DOHH2 (cell line): ENCODE data around the gene USP30.

ENCODE experiments used
- H3F3A ChIP-seq: fragments of 200-600 bp; sonication (generic), shearing (Covaris generic); 2 replicates; pipeline ENCODE4 v1.6.0; 2016; ENCODE audit warnings: antibody characterized with exemption, mild to moderate bottlenecking; ENCODE audit not compliant: control insufficient read depth, insufficient read depth
- H3K27ac ChIP-seq: fragments of 200-600 bp; sonication (generic); 2 replicates; pipeline ENCODE4 v1.5.1; 2014; ENCODE audit warnings: low read depth, mild to moderate bottlenecking, low read length, moderate library complexity
- H3K27me3 ChIP-seq: fragments of 200-600 bp; sonication (generic); 2 replicates; pipeline ENCODE4 v1.6.1; 2014; ENCODE audit warnings: mild to moderate bottlenecking, low read length, mixed read lengths; ENCODE audit not compliant: control insufficient read depth
- H3K36me3 ChIP-seq: fragments of 200-600 bp; sonication (generic); 2 replicates; pipeline ENCODE4 v1.6.1; 2014; ENCODE audit warnings: mild to moderate bottlenecking, low read length, moderate library complexity, mixed read lengths; ENCODE audit not compliant: control insufficient read depth
- H3K4me1 ChIP-seq: fragments of 200-600 bp; sonication (generic); 2 replicates; pipeline ENCODE4 v1.6.1; 2014; ENCODE audit warnings: mild to moderate bottlenecking, low read length, mixed read lengths; ENCODE audit not compliant: control insufficient read depth
- H3K4me2 ChIP-seq: fragments of 200-600 bp; sonication (generic); 2 replicates; pipeline ENCODE4 v1.6.0; 2014; ENCODE audit warnings: mild to moderate bottlenecking, low read length, moderate library complexity
- H3K4me3 ChIP-seq: fragments of 200-600 bp; sonication (generic); 2 replicates; pipeline ENCODE4 v1.5.1; 2014; ENCODE audit warnings: mild to moderate bottlenecking, low read length, mixed read lengths
- H3K79me2 ChIP-seq: fragments of 200-600 bp; sonication (generic); 2 replicates; pipeline ENCODE4 v1.6.1; 2014; ENCODE audit warnings: mild to moderate bottlenecking, low read length, mixed read lengths; ENCODE audit not compliant: control insufficient read depth
- H3K9me2 ChIP-seq: fragments of 200-600 bp; sonication (generic); replicated peaks from 2 replicates; pipeline ENCODE4 v1.6.1; 2014; ENCODE audit warnings: mild to moderate bottlenecking, low read length, mixed read lengths; ENCODE audit not compliant: control insufficient read depth
- H3K9me3 ChIP-seq: fragments of 200-600 bp; sonication (generic); 2 replicates; pipeline ENCODE4 v1.6.1; 2014; ENCODE audit warnings: antibody characterized with exemption, low read length, mixed read lengths; ENCODE audit not compliant: control insufficient read depth, insufficient read depth
- H4K20me1 ChIP-seq: fragments of 200-600 bp; sonication (generic); 2 replicates; pipeline ENCODE4 v1.6.0; 2014; ENCODE audit warnings: low read depth, mild to moderate bottlenecking, antibody characterized with exemption, low read length, moderate library complexity; ENCODE audit not compliant: control insufficient read depth, insufficient read depth
- EZH2phosphoT487 ChIP-seq: fragments of 200-600 bp; sonication (generic); IDR thresholded peaks from 2 replicates; pipeline ENCODE4 v1.6.1; 2017; ENCODE audit warnings: borderline replicate concordance, mild to moderate bottlenecking, antibody characterized with exemption, low read length, moderate library complexity, mixed read lengths
- TF ChIP-seq, protein P1 (sequence below): fragments of 200-600 bp; sonication (generic); IDR thresholded peaks from one replicate; pipeline ENCODE4 v1.5.1; 2014; ENCODE audit warnings: antibody characterized with exemption, mild to moderate bottlenecking, low read depth, low read length; ENCODE audit not compliant: poor library complexity, severe bottlenecking

USP30 gene, protein sequence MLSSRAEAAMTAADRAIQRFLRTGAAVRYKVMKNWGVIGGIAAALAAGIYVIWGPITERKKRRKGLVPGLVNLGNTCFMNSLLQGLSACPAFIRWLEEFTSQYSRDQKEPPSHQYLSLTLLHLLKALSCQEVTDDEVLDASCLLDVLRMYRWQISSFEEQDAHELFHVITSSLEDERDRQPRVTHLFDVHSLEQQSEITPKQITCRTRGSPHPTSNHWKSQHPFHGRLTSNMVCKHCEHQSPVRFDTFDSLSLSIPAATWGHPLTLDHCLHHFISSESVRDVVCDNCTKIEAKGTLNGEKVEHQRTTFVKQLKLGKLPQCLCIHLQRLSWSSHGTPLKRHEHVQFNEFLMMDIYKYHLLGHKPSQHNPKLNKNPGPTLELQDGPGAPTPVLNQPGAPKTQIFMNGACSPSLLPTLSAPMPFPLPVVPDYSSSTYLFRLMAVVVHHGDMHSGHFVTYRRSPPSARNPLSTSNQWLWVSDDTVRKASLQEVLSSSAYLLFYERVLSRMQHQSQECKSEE

DNA sequence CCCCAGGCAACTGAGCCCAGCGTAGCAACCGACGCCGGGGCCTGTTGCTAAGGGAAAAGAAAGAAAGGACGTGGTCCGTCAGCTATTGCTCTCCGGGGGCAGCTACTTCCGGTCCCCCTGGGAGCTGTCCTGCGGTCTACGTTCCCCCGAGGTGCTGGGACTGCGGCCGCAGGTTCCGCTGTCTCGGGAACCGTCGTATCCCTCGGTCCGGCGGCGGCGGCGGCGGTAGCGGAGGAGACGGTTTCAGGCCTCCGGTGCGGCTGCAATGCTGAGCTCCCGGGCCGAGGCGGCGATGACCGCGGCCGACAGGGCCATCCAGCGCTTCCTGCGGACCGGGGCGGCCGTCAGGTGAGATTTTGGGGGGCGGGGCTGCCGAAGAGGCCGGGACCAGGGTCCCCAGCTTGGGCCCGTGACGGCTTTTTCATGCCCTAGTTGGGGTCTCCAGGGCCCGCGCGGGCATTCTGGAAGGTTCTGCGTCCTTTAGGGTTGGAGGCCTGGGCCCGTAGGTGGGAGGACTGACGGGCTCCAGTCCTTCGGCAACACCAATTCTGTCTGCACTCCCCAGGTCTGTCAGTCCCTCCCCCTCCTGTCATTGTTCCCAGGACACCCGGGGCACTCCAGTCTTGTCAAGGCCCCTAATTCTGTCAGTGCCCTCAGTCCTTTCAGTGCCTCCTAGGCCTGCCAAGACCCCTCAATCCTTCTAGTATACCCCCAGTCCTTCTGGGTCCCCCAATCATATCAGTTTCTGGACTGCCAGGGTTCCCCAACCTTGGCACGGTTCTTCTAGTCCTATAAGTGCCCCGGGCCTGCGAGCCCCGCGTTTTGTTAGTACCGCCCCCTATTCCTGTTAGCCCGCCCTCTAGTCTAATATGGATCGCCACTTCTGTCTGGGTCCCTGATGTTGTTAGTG, at the start of gene USP30:
Gene USP30, plus strand, starts transcription at position 163 of the 910 bp plus-strand sequence. Its CDS starts 103 bp downstream, at position 266.
- H3K36me3 ChIP-seq: peaks cover 18% of the 10 kb centered on the region

DNA sequence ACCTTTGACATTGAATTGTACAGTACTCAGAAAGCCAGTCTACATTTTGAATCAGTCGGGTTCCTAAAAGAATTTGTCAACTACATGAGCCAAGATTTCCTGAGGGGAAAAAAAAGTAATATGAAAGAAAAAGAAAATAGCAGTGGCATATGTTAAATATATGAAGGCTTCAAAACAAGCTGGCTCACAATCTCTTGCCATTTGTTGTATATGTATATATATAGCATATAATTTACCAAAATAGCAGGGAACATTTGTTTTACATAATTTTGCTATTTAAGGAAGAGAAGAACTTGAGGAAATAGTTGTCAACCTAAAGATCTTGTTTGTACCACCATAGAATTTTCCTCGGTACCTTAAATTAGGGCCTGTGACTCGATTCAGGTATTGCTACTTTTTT, 48.4 kb upstream of the USP30 start:
- no peaks in the 10 kb centered on the region for H4K20me1 ChIP-seq
- no peaks in the 10 kb centered on the region for H3K4me1 ChIP-seq
- TF ChIP-seq, protein P1, sequence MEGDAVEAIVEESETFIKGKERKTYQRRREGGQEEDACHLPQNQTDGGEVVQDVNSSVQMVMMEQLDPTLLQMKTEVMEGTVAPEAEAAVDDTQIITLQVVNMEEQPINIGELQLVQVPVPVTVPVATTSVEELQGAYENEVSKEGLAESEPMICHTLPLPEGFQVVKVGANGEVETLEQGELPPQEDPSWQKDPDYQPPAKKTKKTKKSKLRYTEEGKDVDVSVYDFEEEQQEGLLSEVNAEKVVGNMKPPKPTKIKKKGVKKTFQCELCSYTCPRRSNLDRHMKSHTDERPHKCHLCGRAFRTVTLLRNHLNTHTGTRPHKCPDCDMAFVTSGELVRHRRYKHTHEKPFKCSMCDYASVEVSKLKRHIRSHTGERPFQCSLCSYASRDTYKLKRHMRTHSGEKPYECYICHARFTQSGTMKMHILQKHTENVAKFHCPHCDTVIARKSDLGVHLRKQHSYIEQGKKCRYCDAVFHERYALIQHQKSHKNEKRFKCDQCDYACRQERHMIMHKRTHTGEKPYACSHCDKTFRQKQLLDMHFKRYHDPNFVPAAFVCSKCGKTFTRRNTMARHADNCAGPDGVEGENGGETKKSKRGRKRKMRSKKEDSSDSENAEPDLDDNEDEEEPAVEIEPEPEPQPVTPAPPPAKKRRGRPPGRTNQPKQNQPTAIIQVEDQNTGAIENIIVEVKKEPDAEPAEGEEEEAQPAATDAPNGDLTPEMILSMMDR: no peak
- TF ChIP-seq EZH2phosphoT487: no peak
- H3F3A ChIP-seq: no peaks in the 10 kb centered on the region
- peaks cover 13% of the 10 kb centered on the region; the same call in 1 of the 2 replicates for H3K27me3 ChIP-seq
- no peaks in the 10 kb centered on the region for H3K9me3 ChIP-seq
- no peaks in the 10 kb centered on the region for H3K79me2 ChIP-seq
- no peaks in the 10 kb centered on the region for H3K36me3 ChIP-seq
- no peak overlapping the region for H3K4me2 ChIP-seq
- no peak overlapping the region for H3K4me3 ChIP-seq
- H3K9me2 ChIP-seq: no peaks in the 10 kb centered on the region
- H3K27ac ChIP-seq: no peak overlapping the region

More for the DNA sequence above, at the start of gene USP30:
- Histone ChIP-seq H3K9me2 (no peaks in the 10 kb centered on the region), H3K4me2 (peak within 1 kb of the TSS; percentile 71), H3K27me3 (no peaks in the 10 kb centered on the region), H3K79me2 (peaks cover 33% of the 10 kb centered on the region), H3K4me1 (peaks cover 39% of the 10 kb centered on the region), H3K9me3 (no peaks in the 10 kb centered on the region), H4K20me1 (no peaks in the 10 kb centered on the region), H3F3A (peaks cover 8% of the 10 kb centered on the region; the same call in 1 of the 2 replicates), H3K4me3 (peak within 1 kb of the TSS; percentile 84), H3K27ac (peak within 1 kb of the TSS; percentile 49)
- no peak for TF ChIP-seq EZH2phosphoT487
- TF ChIP-seq, protein P1: no peak

DNA sequence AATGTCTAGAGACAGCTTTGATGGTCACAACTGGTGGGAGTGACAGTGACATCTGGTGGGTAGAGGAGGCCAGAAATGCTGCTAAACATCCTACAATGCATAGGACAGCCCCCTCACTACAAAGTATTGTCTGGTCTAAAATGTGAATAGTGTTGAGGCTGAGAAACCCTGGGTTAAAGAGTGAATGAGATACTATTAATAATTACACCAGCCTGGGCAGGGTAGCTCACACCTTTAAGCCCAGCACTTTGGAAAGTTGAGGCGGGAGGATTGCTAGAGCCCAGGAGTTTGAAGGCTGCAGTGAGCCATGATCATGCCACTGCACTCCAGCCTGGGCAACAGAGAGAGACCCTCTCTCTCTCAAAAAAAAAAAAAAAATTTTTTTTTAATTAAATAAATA, 42.6 kb upstream of the USP30 start:
- no peaks in the 10 kb centered on the region for H3F3A ChIP-seq
- no peaks in the 10 kb centered on the region for H3K4me1 ChIP-seq
- no peaks in the 10 kb centered on the region for H3K79me2 ChIP-seq
- H3K27ac ChIP-seq: no peak overlapping the region
- no peak overlapping the region for H3K4me3 ChIP-seq
- H3K9me3 ChIP-seq: no peaks in the 10 kb centered on the region
- no peaks in the 10 kb centered on the region for H3K36me3 ChIP-seq
- TF ChIP-seq EZH2phosphoT487: no peak
- TF ChIP-seq, protein P1: no peak
- no peaks in the 10 kb centered on the region for H4K20me1 ChIP-seq
- H3K4me2 ChIP-seq: no peak overlapping the region
- peaks cover 5% of the 10 kb centered on the region; the same call in 1 of the 2 replicates for H3K27me3 ChIP-seq
- H3K9me2 ChIP-seq: no peaks in the 10 kb centered on the region
